Measurements from ENCODE around the gene RPE.

RPE gene

GRCh38 chr2:210000464-210001324, 1.7 kb upstream of the RPE start:
- DNase-seq (ENCODE audit: low read depth), result no peak

GRCh38 chr2:210003359-210003758, 921 bp downstream of the RPE start:
- no peak for DNase-seq (ENCODE audit: low read depth)

GRCh38 chr2:210004881-210005280, 2.4 kb downstream of the RPE start:
- DNase-seq (ENCODE audit: low read depth), result no peak

GRCh38 chr2:210007895-210008294, 5.5 kb downstream of the RPE start:
- no peak for DNase-seq (ENCODE audit: low read depth)

GRCh38 chr2:210009126-210009525, 6.7 kb downstream of the RPE start:
- DNase-seq (ENCODE audit: low read depth), result no peak

- no peak for DNase-seq (ENCODE audit: low read depth)
Observed at GRCh38 chr2:210009896-210010295, 7.5 kb downstream of the RPE start.

- no peak for DNase-seq (ENCODE audit: low read depth)
Observed at GRCh38 chr2:210020138-210020537, 17.7 kb downstream of the RPE start.

GRCh38 chr2:210022824-210023223, 20.4 kb downstream of the RPE start:
- no peak for DNase-seq (ENCODE audit: low read depth)

- DNase-seq (ENCODE audit: low read depth), result no peak
Observed at GRCh38 chr2:210027608-210028007, 25.2 kb downstream of the RPE start.

- no peak for DNase-seq (ENCODE audit: low read depth)
Observed at GRCh38 chr2:210028178-210028577, 25.7 kb downstream of the RPE start.

GRCh38 chr2:210034087-210034683, 31.7 kb downstream of the RPE start:
- no peak for DNase-seq (ENCODE audit: low read depth)

GRCh38 chr2:210035679-210036078, 33.2 kb downstream of the RPE start:
- DNase-seq (ENCODE audit: low read depth), result no peak

- no peak for DNase-seq (ENCODE audit: low read depth)
Observed at GRCh38 chr2:210038078-210038477, 35.6 kb downstream of the RPE start.

GRCh38 chr2:210046851-210047500, 44.5 kb downstream of the RPE start:
- DNase-seq (ENCODE audit: low read depth), result no peak

GRCh38 chr2:210049831-210050230, 47.4 kb downstream of the RPE start:
- no peak for DNase-seq (ENCODE audit: low read depth)

- DNase-seq (ENCODE audit: low read depth), result no peak
Observed at GRCh38 chr2:210050885-210051284, 48.4 kb downstream of the RPE start.

- no peak for DNase-seq (ENCODE audit: low read depth)
Observed at GRCh38 chr2:210054696-210055095, 52.3 kb downstream of the RPE start.

- no peak for DNase-seq (ENCODE audit: low read depth)
Observed at GRCh38 chr2:210055825-210056224, 53.4 kb downstream of the RPE start.

GRCh38 chr2:210063306-210063705, 60.9 kb downstream of the RPE start:
- DNase-seq (ENCODE audit: low read depth), result no peak

All from stimulated activated CD8-positive, alpha-beta memory T cell treated with anti-CD3 and anti-CD28 coated beads, Interleukin-12 subunit alpha, Interleukin-12 subunit beta, amount 100 ng/mL, for 1 hour (primary cell).